Measurements from ENCODE around the gene ALAD. TPM values are rescaled to one million over a fixed set of nuclear protein-coding genes. Genes with fewer than 3 reads are reported as not detected.
A peak's percentile ranks its signal among the peaks of the same experiment; 100 is the strongest.

The ALAD gene
- total and polyA plus RNA-seq, 2 of the 13 experiments (the other 11 are each of a cell fraction or from before 2014, with no cell fraction given), result 21.8 to 30.1 TPM

DNA sequence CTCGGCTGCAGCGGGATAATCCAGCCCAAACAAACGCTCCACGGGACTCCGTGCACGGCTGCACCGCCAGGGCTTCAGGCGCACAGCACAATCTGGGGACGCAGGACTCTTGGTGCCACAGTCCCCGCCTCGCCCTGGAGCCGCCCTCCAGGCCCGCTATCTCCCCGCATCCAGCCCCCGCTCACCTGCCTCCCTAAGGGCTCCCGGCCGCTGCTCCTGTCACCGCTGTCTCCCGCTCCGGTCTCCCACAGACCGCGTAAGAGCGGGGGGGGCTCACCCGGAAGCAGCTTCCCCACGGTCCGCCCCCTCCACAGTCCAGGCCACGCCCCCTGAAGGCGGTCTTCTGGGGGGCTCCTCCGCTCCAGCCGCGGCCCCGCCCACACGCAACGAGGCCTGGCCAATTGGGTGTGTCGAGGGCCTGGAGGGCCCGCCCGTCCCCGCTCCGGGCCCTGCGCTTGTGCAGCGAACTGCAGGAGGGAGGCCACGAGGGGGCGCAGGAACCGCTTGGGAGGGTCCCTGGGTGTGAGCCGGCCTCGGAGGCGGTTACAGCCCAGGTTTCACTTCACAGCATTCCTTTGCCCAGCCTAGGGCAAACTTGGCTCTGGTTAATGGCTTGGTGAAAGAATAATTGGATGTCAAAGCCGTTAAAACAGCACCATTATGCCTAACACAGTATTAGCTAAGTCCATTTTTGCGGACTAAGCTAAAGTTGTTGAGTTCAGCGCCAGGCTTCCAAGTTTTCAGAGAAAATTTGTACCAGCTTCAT is at the start of gene ALAD (continued):
- TF ChIP-seq SMAD9 (CRISPR knock-in tag; IDR thresholded peaks at IDR 0.05) (no peak), NCOA1 (CRISPR knock-in tag; IDR thresholded peaks at IDR 0.05) (0 out of 2 replicates have a peak, but pooled peaks have one; percentile 40), TAF1 (CRISPR knock-in tag; IDR thresholded peaks at IDR 0.05) (peak; percentile 66; the same call in 1 of the 2 replicates), ZNF562 (CRISPR knock-in tag; IDR thresholded peaks at IDR 0.05; ENCODE audit: borderline replicate concordance) (no peak), ZNF616 (CRISPR knock-in tag; IDR thresholded peaks at IDR 0.05; ENCODE audit: low read depth) (0 out of 2 replicates have a peak, but pooled peaks have one; percentile 74), PAX8 (CRISPR knock-in tag; IDR thresholded peaks at IDR 0.05; ENCODE audit: borderline replicate concordance) (no peak; the same call in 1 of the 2 replicates), ETV6 (CRISPR knock-in tag; conservative IDR thresholded peaks at IDR 0.05) (no peak), KDM5B (CRISPR knock-in tag; IDR thresholded peaks at IDR 0.05; ENCODE audit: borderline replicate concordance) (peak; percentile 69; the same call in 1 of the 2 replicates), KMT2A (CRISPR knock-in tag; IDR thresholded peaks at IDR 0.05) (peak; percentile 85), ZNF317 (CRISPR knock-in tag; IDR thresholded peaks at IDR 0.05) (peak; percentile 61), JARID2 (CRISPR knock-in tag; IDR thresholded peaks at IDR 0.05; ENCODE audit: insufficient replicate concordance) (peak; percentile 35), ZNF546 (CRISPR knock-in tag; conservative IDR thresholded peaks at IDR 0.05) (no peak), ZFP82 (CRISPR knock-in tag; IDR thresholded peaks at IDR 0.05; ENCODE audit: borderline replicate concordance) (peak; percentile 85; the same call in 1 of the 2 replicates), ZNF333 (CRISPR knock-in tag; IDR thresholded peaks at IDR 0.05; ENCODE audit: borderline replicate concordance) (peak; percentile 91), ZNF256 (CRISPR knock-in tag; conservative IDR thresholded peaks at IDR 0.05) (no peak; the same call in 1 of the 2 replicates), RBM22 (optimal IDR thresholded peaks at IDR 0.05; ENCODE audit: low read length) (no peak), RARG (CRISPR knock-in tag; IDR thresholded peaks at IDR 0.05; ENCODE audit: low read depth) (no peak), ZNF850 (CRISPR knock-in tag; conservative IDR thresholded peaks at IDR 0.05) (no peak), SIX4 (CRISPR knock-in tag; IDR thresholded peaks at IDR 0.05) (no peak; the same call in 1 of the 2 replicates), HES4 (CRISPR knock-in tag; IDR thresholded peaks at IDR 0.05; ENCODE audit: borderline replicate concordance) (0 out of 2 replicates have a peak, but pooled peaks have one; percentile 47), MIER2 (CRISPR knock-in tag; IDR thresholded peaks at IDR 0.05) (no peak), TMF1 (CRISPR knock-in tag; IDR thresholded peaks at IDR 0.05; ENCODE audit: low read depth) (no peak), ZSCAN20 (CRISPR knock-in tag; IDR thresholded peaks at IDR 0.05; ENCODE audit: borderline replicate concordance) (peak; percentile 46; the same call in 1 of the 2 replicates), RBM39 (IDR thresholded peaks at IDR 0.05; ENCODE audit: low read depth, low read length, poor library complexity, severe bottlenecking) (no peak), ZNF264 (CRISPR knock-in tag; IDR thresholded peaks at IDR 0.05) (peak; percentile 60; the same call in 1 of the 2 replicates)
- TF ChIP-seq, protein P1, sequence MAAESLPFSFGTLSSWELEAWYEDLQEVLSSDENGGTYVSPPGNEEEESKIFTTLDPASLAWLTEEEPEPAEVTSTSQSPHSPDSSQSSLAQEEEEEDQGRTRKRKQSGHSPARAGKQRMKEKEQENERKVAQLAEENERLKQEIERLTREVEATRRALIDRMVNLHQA (CRISPR knock-in tag; IDR thresholded peaks at IDR 0.05), result no peak
- TF ChIP-seq, protein P2, sequence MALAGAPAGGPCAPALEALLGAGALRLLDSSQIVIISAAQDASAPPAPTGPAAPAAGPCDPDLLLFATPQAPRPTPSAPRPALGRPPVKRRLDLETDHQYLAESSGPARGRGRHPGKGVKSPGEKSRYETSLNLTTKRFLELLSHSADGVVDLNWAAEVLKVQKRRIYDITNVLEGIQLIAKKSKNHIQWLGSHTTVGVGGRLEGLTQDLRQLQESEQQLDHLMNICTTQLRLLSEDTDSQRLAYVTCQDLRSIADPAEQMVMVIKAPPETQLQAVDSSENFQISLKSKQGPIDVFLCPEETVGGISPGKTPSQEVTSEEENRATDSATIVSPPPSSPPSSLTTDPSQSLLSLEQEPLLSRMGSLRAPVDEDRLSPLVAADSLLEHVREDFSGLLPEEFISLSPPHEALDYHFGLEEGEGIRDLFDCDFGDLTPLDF (CRISPR knock-in tag; IDR thresholded peaks at IDR 0.05), result peak; percentile 49
- TF ChIP-seq, protein P3, sequence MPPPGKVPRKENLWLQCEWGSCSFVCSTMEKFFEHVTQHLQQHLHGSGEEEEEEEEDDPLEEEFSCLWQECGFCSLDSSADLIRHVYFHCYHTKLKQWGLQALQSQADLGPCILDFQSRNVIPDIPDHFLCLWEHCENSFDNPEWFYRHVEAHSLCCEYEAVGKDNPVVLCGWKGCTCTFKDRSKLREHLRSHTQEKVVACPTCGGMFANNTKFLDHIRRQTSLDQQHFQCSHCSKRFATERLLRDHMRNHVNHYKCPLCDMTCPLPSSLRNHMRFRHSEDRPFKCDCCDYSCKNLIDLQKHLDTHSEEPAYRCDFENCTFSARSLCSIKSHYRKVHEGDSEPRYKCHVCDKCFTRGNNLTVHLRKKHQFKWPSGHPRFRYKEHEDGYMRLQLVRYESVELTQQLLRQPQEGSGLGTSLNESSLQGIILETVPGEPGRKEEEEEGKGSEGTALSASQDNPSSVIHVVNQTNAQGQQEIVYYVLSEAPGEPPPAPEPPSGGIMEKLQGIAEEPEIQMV (CRISPR knock-in tag; IDR thresholded peaks at IDR 0.05; ENCODE audit: low read depth), result peak; percentile 97

Data from HepG2 (cell line).